Sigmoid colon (tissue), 7 donors: ENCODE measurements around the gene OLFM1. TPM values are rescaled to one million over a fixed set of nuclear protein-coding genes. Genes with fewer than 3 reads are reported as not detected.

Experiments used
- DNase-seq: peaks from one replicate; pipeline ENCODE4 v3.0.0-alpha.2; 2019
- H3K27ac ChIP-seq, 4 donors: fragments of 200-600 bp; sonication (generic); one replicate each; pipeline ENCODE4 v1.5.1; 2016 to 2019; ENCODE audit warnings: mild to moderate bottlenecking in 1 of 4
- H3K27me3 ChIP-seq, 3 donors: fragments of 200-600 bp; sonication (generic); one replicate each; pipeline ENCODE4 v1.5.1; 2019; ENCODE audit warnings: mild to moderate bottlenecking in 1 of 3
- H3K36me3 ChIP-seq, 4 donors: fragments of 200-600 bp; sonication (generic); one replicate each; pipeline ENCODE4 v1.5.1; 2016 to 2019
- H3K4me1 ChIP-seq, 4 donors: fragments of 200-600 bp; sonication (generic); one replicate each; pipeline ENCODE4 v1.5.1; 2017 to 2019
- H3K4me3 ChIP-seq, 4 donors: fragments of 200-600 bp; sonication (generic); one replicate each; pipeline ENCODE4 v1.5.1; 2017 to 2019; ENCODE audit warnings: mild to moderate bottlenecking in 2 of 4, moderate library complexity in 1 of 4
- H3K9me3 ChIP-seq, 4 donors: fragments of 200-600 bp in 3 of 4; sonication (generic) in 3 of 4; one replicate each; pipeline versions ENCODE4 v1.5.1 to v1.6.1; 2013 to 2019
- CTCF ChIP-seq, 4 experiments: fragments of 450-650 bp in 3 of 4; fragments of 200-600 bp in 1 of 4; IDR thresholded peaks; one replicate each; pipeline ENCODE4 v1.5.1; 2016 to 2019; ENCODE audit warnings: antibody characterized with exemption in 4 of 4, mild to moderate bottlenecking in 3 of 4, moderate library complexity in 2 of 4
- EP300 ChIP-seq, 4 donors: sonication (generic); formaldehyde crosslinking; IDR thresholded peaks; one replicate each; pipeline ENCODE4 v1.6.1; 2017; ENCODE audit warnings: antibody characterized with exemption in 4 of 4
- POLR2A ChIP-seq, 2 donors: fragments of 450-650 bp; IDR thresholded peaks; one replicate each; pipeline ENCODE4 v1.6.1; 2016; ENCODE audit warnings: antibody characterized with exemption in 2 of 2, mild to moderate bottlenecking in 2 of 2, moderate library complexity in 2 of 2
- POLR2AphosphoS5 ChIP-seq, 4 donors: sonication (generic); formaldehyde crosslinking; IDR thresholded peaks; one replicate each; pipeline ENCODE4 v1.6.1; 2017; ENCODE audit warnings: antibody characterized with exemption in 4 of 4
- whole genome bisulfite sequencing, 2 donors: extraction: QIAGEN DNeasy Blood & Tissue Kit; methylation state at CpG; one replicate each; pipeline ENCODE4 v1.1.7; 2013; 5-methylcytosine and 5-hydroxymethylcytosine counted together
- intact Hi-C: fragments of 100-400 bp; cut with DNase I; formaldehyde crosslinking; loops from one replicate; pipeline ENCODE4 v1.15.1; 2023
- polyA plus RNA-seq, 3 donors: library from polyadenylated mRNA; stranded (reverse); fragments of 200-250 nt; gene quantifications; one replicate each; pipeline ENCODE4 v1.2.3, GENCODE V29; 2013
- total RNA-seq, 4 donors: library from RNA; depleted of rRNA; stranded (reverse); fragments of >200 nt; gene quantifications; one replicate each; pipeline ENCODE4 v1.1.0, GENCODE V29; 2016
- donor health status: healthy with polysubstance abuse.
- donor health status: Bipolar disorder and iron deficiency.
- donor health status: healthy.

The OLFM1 gene
- total and polyA plus RNA-seq, 7 donors, result 1.2 to 19.3 (median 13.6) TPM

- H3K27me3 ChIP-seq, result no peaks in the 10 kb centered on the region
- intact Hi-C loops, result no loop called here
- peak overlapping the region in 1 of 4 donors; percentile 3 for H3K27ac ChIP-seq
- no peaks in the 10 kb centered on the region for H3K4me1 ChIP-seq
- peaks cover 0 to 6% (median 0%) of the 10 kb centered on the region in 4 donors for H3K36me3 ChIP-seq
- DNase-seq, result no peak
- WGBS, 2 donors, result 83 to 90% methylated on average over 4 of the region's 4 CpGs
- H3K9me3 ChIP-seq, result no peaks in the 10 kb centered on the region
- H3K4me3 ChIP-seq, result no peak overlapping the region
- no peak for TF ChIP-seq EP300 (IDR thresholded peaks at IDR 0.05)
- TF ChIP-seq POLR2AphosphoS5 (IDR thresholded peaks at IDR 0.05), result no peak
- TF ChIP-seq CTCF (IDR thresholded peaks at IDR 0.05), result no peak
These were observed 28.9 kb downstream of the OLFM1 start for GRCh38 chr9:135116371-135116770.

GRCh38 chr9:135116881-135117280 lies 29.4 kb downstream of the OLFM1 start:
- intact Hi-C loops, result no loop called here
- no peak overlapping the region for H3K4me3 ChIP-seq
- no peaks in the 10 kb centered on the region for H3K9me3 ChIP-seq
- no peaks in the 10 kb centered on the region for H3K4me1 ChIP-seq
- TF ChIP-seq POLR2A (IDR thresholded peaks at IDR 0.05) (no peak), POLR2AphosphoS5 (IDR thresholded peaks at IDR 0.05) (no peak), EP300 (IDR thresholded peaks at IDR 0.05) (no peak), CTCF (IDR thresholded peaks at IDR 0.05) (no peak)
- H3K36me3 ChIP-seq, result peaks cover 0 to 6% (median 0%) of the 10 kb centered on the region in 4 donors
- 85 to 92% methylated on average over 9 of the region's 9 CpGs for WGBS, 2 donors
- DNase-seq, result no peak
- H3K27ac ChIP-seq, result peak overlapping the region in 1 of 4 donors; percentile 3
- H3K27me3 ChIP-seq, result no peaks in the 10 kb centered on the region

- intact Hi-C loops, result no loop called here
- Histone ChIP-seq H3K36me3 (peaks cover 0 to 6% (median 0%) of the 10 kb centered on the region in 4 donors), H3K27ac (no peak overlapping the region), H3K27me3 (no peaks in the 10 kb centered on the region), H3K4me3 (no peak overlapping the region), H3K4me1 (no peaks in the 10 kb centered on the region), H3K9me3 (no peaks in the 10 kb centered on the region)
- TF ChIP-seq POLR2A (IDR thresholded peaks at IDR 0.05) (no peak), POLR2AphosphoS5 (IDR thresholded peaks at IDR 0.05) (no peak), CTCF (IDR thresholded peaks at IDR 0.05) (no peak), EP300 (IDR thresholded peaks at IDR 0.05) (no peak)
- no peak for DNase-seq
- 84 to 85% methylated on average over 12 of the region's 12 CpGs for WGBS, 2 donors
These were observed 29.8 kb downstream of the OLFM1 start for GRCh38 chr9:135117281-135117680.

GRCh38 chr9:135119496-135120064 lies 32.1 kb downstream of the OLFM1 start:
- H3K4me1 ChIP-seq, result no peaks in the 10 kb centered on the region
- intact Hi-C loops, result no loop called here
- H3K27ac ChIP-seq, result no peak overlapping the region
- no peak for DNase-seq
- no peaks in the 10 kb centered on the region for H3K9me3 ChIP-seq
- H3K4me3 ChIP-seq, result no peak overlapping the region
- 95 to 96% methylated on average over 30 of the region's 30 CpGs for WGBS, 2 donors
- TF ChIP-seq CTCF (IDR thresholded peaks at IDR 0.05) (no peak), POLR2A (IDR thresholded peaks at IDR 0.05) (no peak), EP300 (IDR thresholded peaks at IDR 0.05) (no peak), POLR2AphosphoS5 (IDR thresholded peaks at IDR 0.05) (no peak)
- no peaks in the 10 kb centered on the region for H3K27me3 ChIP-seq
- H3K36me3 ChIP-seq, result peaks cover 0 to 6% (median 0%) of the 10 kb centered on the region in 4 donors

GRCh38 chr9:135120249-135120648 lies 32.8 kb downstream of the OLFM1 start:
- Histone ChIP-seq H3K4me3 (no peak overlapping the region), H3K4me1 (no peaks in the 10 kb centered on the region), H3K27me3 (no peaks in the 10 kb centered on the region), H3K9me3 (no peaks in the 10 kb centered on the region), H3K36me3 (peaks cover 0 to 6% (median 0%) of the 10 kb centered on the region in 4 donors), H3K27ac (no peak overlapping the region)
- TF ChIP-seq POLR2A (IDR thresholded peaks at IDR 0.05) (no peak), CTCF (IDR thresholded peaks at IDR 0.05) (no peak), POLR2AphosphoS5 (IDR thresholded peaks at IDR 0.05) (no peak), EP300 (IDR thresholded peaks at IDR 0.05) (no peak)
- intact Hi-C loops, result no loop called here
- no peak for DNase-seq
- WGBS, 2 donors, result 93 to 94% methylated on average over 23 of the region's 23 CpGs
